GM12865 (cell line): Measurements from ENCODE around the gene MGST2.
A peak's percentile ranks its signal among the peaks of the same experiment; 100 is the strongest.

Experiments used
- DNase-seq: peaks from one replicate; pipeline ENCODE4 v3.0.0; 2010; ENCODE audit warnings: low read depth
- H3K4me3 ChIP-seq: 2 replicates; pipeline ENCODE4 v1.5.1; 2011; ENCODE audit warnings: mild to moderate bottlenecking, low read depth, low read length, control low read depth
- TF ChIP-seq, protein P1 (sequence below): IDR thresholded peaks from 2 replicates; pipeline ENCODE4 v1.5.1; 2011; ENCODE audit warnings: low read length, control low read depth, low read depth, inconsistent platforms; ENCODE audit not compliant: insufficient read depth; ENCODE audit errors: missing control alignments

Gene MGST2

DNA sequence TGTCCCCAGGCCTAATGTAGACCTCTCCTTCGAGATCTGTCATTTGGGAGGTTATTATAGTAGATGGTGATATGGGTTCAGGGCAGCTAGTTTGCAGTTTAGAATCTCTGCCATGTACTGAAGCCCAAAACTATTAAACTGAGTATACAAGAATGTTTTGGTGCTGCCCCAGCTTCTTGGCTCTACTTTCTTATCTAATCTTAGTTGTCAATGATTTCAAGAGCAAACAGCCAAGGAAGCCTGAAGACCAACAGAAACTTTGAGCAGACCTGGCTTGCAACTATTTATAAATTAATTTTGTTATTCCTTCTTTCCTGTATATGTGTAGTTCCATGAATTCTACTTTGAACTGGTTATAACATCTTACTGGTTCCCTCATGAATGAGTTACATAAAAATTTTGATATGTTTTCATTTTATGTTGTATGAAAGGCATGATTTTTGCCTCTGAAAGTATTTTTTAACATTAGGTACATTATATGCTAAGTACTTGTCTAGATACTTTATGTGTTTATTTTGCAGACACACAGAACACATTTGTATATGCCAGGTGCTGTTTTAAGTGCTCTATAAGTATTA lies 2.0 kb upstream of the MGST2 start:
- DNase-seq = no peak
- TF ChIP-seq, protein P1, sequence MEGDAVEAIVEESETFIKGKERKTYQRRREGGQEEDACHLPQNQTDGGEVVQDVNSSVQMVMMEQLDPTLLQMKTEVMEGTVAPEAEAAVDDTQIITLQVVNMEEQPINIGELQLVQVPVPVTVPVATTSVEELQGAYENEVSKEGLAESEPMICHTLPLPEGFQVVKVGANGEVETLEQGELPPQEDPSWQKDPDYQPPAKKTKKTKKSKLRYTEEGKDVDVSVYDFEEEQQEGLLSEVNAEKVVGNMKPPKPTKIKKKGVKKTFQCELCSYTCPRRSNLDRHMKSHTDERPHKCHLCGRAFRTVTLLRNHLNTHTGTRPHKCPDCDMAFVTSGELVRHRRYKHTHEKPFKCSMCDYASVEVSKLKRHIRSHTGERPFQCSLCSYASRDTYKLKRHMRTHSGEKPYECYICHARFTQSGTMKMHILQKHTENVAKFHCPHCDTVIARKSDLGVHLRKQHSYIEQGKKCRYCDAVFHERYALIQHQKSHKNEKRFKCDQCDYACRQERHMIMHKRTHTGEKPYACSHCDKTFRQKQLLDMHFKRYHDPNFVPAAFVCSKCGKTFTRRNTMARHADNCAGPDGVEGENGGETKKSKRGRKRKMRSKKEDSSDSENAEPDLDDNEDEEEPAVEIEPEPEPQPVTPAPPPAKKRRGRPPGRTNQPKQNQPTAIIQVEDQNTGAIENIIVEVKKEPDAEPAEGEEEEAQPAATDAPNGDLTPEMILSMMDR = no peak
- H3K4me3 ChIP-seq = no peak overlapping the region

DNA sequence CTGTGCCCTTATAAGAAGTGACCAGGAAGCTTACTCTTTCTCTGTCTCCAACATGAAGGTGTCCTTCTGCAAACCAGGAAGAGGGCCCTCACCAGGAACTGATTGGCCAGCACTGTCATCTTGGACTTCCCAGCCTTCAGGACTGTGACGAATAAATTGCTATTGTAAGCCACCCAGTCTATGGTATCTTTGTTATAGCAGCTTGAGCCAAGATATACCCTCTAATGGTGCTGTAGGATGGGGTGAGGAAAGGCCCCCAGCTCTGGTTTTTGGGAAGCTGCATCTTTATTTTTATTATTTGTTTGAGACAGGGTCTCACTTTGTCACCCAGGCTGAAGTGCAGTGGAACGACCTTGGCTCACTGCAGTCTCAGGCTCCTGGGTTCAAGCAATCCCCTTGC lies 1.2 kb upstream of the MGST2 start:
- no peak overlapping the region for H3K4me3 ChIP-seq
- no peak for DNase-seq
- TF ChIP-seq, protein P1 = no peak

DNA sequence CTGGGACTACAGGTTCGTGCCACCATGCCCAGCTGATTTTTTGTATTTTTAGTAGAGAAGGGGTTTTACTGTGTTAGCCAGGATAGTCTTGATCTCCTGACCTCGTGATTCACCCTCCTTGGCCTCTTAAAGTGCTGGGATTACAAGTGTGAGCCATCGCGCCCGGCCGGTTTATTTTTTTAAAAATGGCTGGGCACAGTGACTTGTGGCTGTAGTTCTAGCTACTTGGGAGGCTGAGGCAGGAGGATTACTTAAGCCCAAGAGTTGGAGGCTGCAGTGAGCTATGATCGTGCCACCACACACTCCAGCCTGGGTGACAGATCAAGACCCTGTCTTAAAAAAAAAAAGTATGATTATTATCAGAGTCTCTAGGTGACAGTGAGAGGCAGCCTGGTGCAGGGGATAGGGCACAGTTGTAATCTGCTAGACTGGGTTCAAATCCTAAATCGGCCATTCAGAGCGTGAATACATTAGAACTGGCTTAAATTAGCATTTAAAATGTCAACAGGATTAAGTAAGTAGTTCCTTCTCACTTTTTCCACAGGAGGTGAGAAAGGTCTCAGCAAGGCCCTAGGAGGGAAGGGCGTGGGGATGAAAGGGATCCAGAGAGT lies 435 bp upstream of the MGST2 start:
- peak overlapping the region; percentile 65 for H3K4me3 ChIP-seq
- DNase-seq = no peak
- TF ChIP-seq, protein P1 = no peak

DNA sequence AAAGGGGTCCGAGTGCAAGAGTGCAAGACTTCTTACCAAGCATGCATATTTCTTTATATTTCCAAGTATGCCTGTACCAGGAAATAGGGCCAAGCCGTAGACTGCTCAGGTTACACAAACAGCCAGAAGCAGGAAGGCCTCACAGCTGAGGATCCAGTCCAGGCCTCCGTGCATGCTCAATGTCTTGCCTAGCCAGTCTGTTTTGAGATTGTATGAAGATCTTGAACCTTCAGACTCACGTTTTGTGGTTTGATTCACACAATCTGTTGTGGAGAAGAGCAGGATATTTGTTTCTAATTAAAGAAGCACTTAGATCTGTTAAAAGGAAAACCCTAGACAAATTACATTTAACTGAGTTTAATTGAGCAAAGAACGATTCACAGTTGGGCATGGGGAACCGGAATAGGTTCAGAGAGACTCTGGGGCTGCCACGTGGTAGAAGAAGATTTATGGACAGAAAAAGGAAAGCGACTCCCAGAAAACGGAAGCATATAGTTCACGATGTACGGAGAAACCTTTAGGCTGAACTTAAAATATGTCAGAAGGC lies 1.2 kb downstream of the MGST2 start:
- TF ChIP-seq, protein P1 = no peak
- peak overlapping the region; percentile 65 for H3K4me3 ChIP-seq
- no peak for DNase-seq

DNA sequence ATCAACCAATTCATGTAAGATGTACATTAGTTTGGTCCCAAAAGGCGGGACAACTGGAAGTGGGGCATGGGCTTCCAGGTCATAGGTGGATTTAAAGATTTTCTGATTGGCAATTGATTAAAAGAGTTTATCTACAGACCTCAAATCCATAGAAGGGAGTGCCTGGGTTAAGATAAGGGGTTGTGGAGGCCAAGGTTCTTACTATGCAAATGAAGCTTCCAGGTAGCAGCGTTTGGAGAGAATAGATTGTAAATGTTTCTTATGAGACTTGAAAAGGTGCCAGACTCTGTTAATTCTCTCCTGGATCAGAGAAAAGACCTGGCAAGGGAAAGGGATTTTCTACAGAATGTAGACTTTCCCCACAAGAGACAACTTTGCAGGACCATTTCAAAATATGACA lies 2.4 kb downstream of the MGST2 start:
- TF ChIP-seq, protein P1 = no peak
- DNase-seq = no peak
- no peak overlapping the region for H3K4me3 ChIP-seq

DNA sequence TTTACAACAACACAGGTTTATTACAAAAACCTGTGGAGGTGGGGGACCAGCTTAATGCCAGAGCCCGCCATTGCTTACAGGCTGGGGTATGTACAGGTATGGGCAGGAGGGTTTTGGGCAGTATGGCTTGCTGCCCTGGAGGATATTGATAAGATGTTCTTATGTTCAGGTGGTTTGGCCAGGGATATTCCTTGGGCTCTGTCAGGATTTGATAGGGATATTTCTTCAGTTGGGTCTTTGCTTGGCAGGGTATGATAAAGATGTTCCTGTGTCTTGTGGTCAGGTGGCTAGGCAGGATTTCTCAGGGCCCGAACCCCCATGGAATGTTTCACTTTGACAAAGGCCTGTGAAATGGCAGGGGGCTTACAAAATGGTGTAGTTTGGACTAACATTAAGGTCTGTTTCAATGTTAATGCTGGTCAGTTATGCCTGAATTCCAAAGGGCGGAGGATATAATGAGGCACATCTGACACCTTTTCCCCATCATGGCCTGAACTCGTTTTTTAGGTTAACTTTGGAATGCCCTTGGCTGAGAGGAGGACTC lies 3.1 kb downstream of the MGST2 start:
- TF ChIP-seq, protein P1 = no peak
- no peak overlapping the region for H3K4me3 ChIP-seq
- no peak for DNase-seq
